Mammary epithelial cell (primary cell): ENCODE results near the gene TRIM40.

Experiments used
- EZH2 ChIP-seq: IDR thresholded peaks from 2 replicates; pipeline ENCODE4 v1.6.1; 2012; ENCODE audit warnings: low read length, inconsistent platforms, borderline replicate concordance
- TF ChIP-seq, protein P1 (sequence below), 2 donors: IDR thresholded peaks in 1 of 2; conservative IDR thresholded peaks in 1 of 2; 2 replicates each; pipeline ENCODE4 v1.5.1; 2011 to 2012; ENCODE audit warnings: inconsistent platforms in 2 of 2, low read length in 2 of 2, mild to moderate bottlenecking in 2 of 2, control low read depth in 1 of 2, low read depth in 1 of 2; ENCODE audit not compliant: insufficient read depth in 1 of 2; ENCODE audit errors: extremely low read depth in 1 of 2

DNA sequence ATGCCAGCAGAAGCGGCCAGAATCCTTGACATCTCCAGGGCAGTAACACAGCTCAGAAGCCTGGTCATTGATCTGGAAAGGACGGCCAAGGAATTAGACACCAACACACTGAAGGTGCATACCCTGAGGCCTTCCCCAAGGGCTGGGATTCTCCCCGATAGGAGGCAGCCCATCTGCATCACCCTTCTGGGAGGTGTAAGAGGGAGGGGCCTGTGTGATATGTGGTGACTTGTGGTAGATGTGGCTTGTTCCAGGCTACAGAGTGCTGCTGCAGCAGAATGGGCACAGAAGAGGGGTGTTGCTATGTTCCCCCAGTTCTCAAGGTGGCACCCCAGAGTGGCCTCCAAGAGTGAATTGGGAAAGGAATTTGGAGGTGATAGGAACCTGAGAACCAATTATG lies 11.2 kb downstream of the TRIM40 start:
- TF ChIP-seq, protein P1, sequence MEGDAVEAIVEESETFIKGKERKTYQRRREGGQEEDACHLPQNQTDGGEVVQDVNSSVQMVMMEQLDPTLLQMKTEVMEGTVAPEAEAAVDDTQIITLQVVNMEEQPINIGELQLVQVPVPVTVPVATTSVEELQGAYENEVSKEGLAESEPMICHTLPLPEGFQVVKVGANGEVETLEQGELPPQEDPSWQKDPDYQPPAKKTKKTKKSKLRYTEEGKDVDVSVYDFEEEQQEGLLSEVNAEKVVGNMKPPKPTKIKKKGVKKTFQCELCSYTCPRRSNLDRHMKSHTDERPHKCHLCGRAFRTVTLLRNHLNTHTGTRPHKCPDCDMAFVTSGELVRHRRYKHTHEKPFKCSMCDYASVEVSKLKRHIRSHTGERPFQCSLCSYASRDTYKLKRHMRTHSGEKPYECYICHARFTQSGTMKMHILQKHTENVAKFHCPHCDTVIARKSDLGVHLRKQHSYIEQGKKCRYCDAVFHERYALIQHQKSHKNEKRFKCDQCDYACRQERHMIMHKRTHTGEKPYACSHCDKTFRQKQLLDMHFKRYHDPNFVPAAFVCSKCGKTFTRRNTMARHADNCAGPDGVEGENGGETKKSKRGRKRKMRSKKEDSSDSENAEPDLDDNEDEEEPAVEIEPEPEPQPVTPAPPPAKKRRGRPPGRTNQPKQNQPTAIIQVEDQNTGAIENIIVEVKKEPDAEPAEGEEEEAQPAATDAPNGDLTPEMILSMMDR (conservative IDR thresholded peaks at IDR 0.05 in 1 of 2, IDR thresholded peaks at IDR 0.05 in 1 of 2; ENCODE audit: extremely low read depth in 1 of 2, insufficient read depth in 1 of 2, low read depth in 1 of 2, low read length in 2 of 2): no peak
- no peak for TF ChIP-seq EZH2
